ENCODE results near the gene CD36.

Gene CD36

GRCh38 chr7:80637911-80638765 is at the start of gene CD36:
TSS of gene CD36 (plus strand) at chr7:80638642. CDS start at chr7:80646741, 8,099 bp downstream.
- DNase-seq (ENCODE audit: low read depth in 2 of 2): no peak

- no peak for DNase-seq (ENCODE audit: low read depth in 2 of 2)
Measured at GRCh38 chr7:80589631-80590030, 48.8 kb upstream of the CD36 start.

- no peak for DNase-seq (ENCODE audit: low read depth in 2 of 2)
Measured at GRCh38 chr7:80591654-80592053, 46.8 kb upstream of the CD36 start.

GRCh38 chr7:80593869-80594586 is 44.4 kb upstream of the CD36 start:
- no peak for DNase-seq (ENCODE audit: low read depth in 2 of 2)

- no peak for DNase-seq (ENCODE audit: low read depth in 2 of 2)
Measured at GRCh38 chr7:80596933-80597517, 41.4 kb upstream of the CD36 start.

GRCh38 chr7:80597875-80598274 is 40.6 kb upstream of the CD36 start:
- no peak for DNase-seq (ENCODE audit: low read depth in 2 of 2)

- no peak for DNase-seq (ENCODE audit: low read depth in 2 of 2)
Measured at GRCh38 chr7:80600046-80600445, 38.4 kb upstream of the CD36 start.

GRCh38 chr7:80601999-80602398 is 36.4 kb upstream of the CD36 start:
- DNase-seq (ENCODE audit: low read depth in 2 of 2): no peak

GRCh38 chr7:80603940-80604339 is 34.5 kb upstream of the CD36 start:
- DNase-seq (ENCODE audit: low read depth in 2 of 2): no peak

GRCh38 chr7:80604436-80604835 is 34.0 kb upstream of the CD36 start:
- DNase-seq (ENCODE audit: low read depth in 2 of 2): no peak

GRCh38 chr7:80607136-80607535 is 31.3 kb upstream of the CD36 start:
- no peak for DNase-seq (ENCODE audit: low read depth in 2 of 2)

- no peak for DNase-seq (ENCODE audit: low read depth in 2 of 2)
Measured at GRCh38 chr7:80608336-80608735, 30.1 kb upstream of the CD36 start.

- no peak for DNase-seq (ENCODE audit: low read depth in 2 of 2)
Measured at GRCh38 chr7:80609751-80610150, 28.7 kb upstream of the CD36 start.

GRCh38 chr7:80611353-80611752 is 27.1 kb upstream of the CD36 start:
- no peak for DNase-seq (ENCODE audit: low read depth in 2 of 2)

GRCh38 chr7:80611779-80612178 is 26.7 kb upstream of the CD36 start:
- DNase-seq (ENCODE audit: low read depth in 2 of 2): no peak

- no peak for DNase-seq (ENCODE audit: low read depth in 2 of 2)
Measured at GRCh38 chr7:80612880-80613279, 25.6 kb upstream of the CD36 start.

GRCh38 chr7:80613519-80613918 is 24.9 kb upstream of the CD36 start:
- DNase-seq (ENCODE audit: low read depth in 2 of 2): no peak

- DNase-seq (ENCODE audit: low read depth in 2 of 2): no peak
Measured at GRCh38 chr7:80614851-80615271, 23.6 kb upstream of the CD36 start.

- no peak for DNase-seq (ENCODE audit: low read depth in 2 of 2)
Measured at GRCh38 chr7:80618096-80618495, 20.3 kb upstream of the CD36 start.

GRCh38 chr7:80619741-80620140 is 18.7 kb upstream of the CD36 start:
- DNase-seq (ENCODE audit: low read depth in 2 of 2): no peak

GRCh38 chr7:80622541-80622940 is 15.9 kb upstream of the CD36 start:
- DNase-seq (ENCODE audit: low read depth in 2 of 2): no peak

GRCh38 chr7:80623503-80624252 is 14.8 kb upstream of the CD36 start:
- no peak for DNase-seq (ENCODE audit: low read depth in 2 of 2)
